HG03378 (cell line): ENCODE results near the gene CTNND2.
A peak's percentile ranks its signal among the peaks of the same experiment; 100 is the strongest.
"Not testable (repeated sequence)": the region's sequence is repeated elsewhere in the genome, so short reads cannot be mapped to it uniquely, and the experiment has no call there.

ENCODE experiments used
- ATAC-seq: cut with Tn5 transposase; IDR thresholded peaks from one replicate; pipeline ENCODE4 v1.9.1; 2021; ENCODE audit warnings: mild to moderate bottlenecking, moderate library complexity; ENCODE audit not compliant: unreplicated experiment

CTNND2 gene

GRCh38 chr5:11143456-11144267 lies 760.6 kb downstream of the CTNND2 start:
- ATAC-seq: peak; percentile 73

- no peak for ATAC-seq
These were observed 764.9 kb downstream of the CTNND2 start for GRCh38 chr5:11139217-11139865.

- no peak for ATAC-seq
These were observed 774.1 kb downstream of the CTNND2 start for GRCh38 chr5:11130131-11130530.

- no peak for ATAC-seq
These were observed 776.2 kb downstream of the CTNND2 start for GRCh38 chr5:11128021-11128420.

- no peak for ATAC-seq
These were observed 777.4 kb downstream of the CTNND2 start for GRCh38 chr5:11126844-11127243.

- ATAC-seq: no peak
These were observed 782.4 kb downstream of the CTNND2 start for GRCh38 chr5:11121885-11122284.

- ATAC-seq: no peak
These were observed 794.1 kb downstream of the CTNND2 start for GRCh38 chr5:11110128-11110527.

- no peak for ATAC-seq
These were observed 798.5 kb downstream of the CTNND2 start for GRCh38 chr5:11105696-11106095.

- no peak for ATAC-seq
These were observed 799.6 kb downstream of the CTNND2 start for GRCh38 chr5:11104651-11105112.

- no peak for ATAC-seq
These were observed 800.0 kb downstream of the CTNND2 start for GRCh38 chr5:11104210-11104609.

- no peak for ATAC-seq
These were observed 820.1 kb downstream of the CTNND2 start for GRCh38 chr5:11084111-11084510.

- ATAC-seq: no peak
These were observed 821.8 kb downstream of the CTNND2 start for GRCh38 chr5:11082404-11082945.

GRCh38 chr5:11076945-11077613 lies 827.2 kb downstream of the CTNND2 start:
- ATAC-seq: no peak

- ATAC-seq: no peak
These were observed 829.0 kb downstream of the CTNND2 start for GRCh38 chr5:11075035-11075805.

- ATAC-seq: no peak
These were observed 831.7 kb downstream of the CTNND2 start for GRCh38 chr5:11072568-11072967.

- ATAC-seq: no peak
These were observed 832.2 kb downstream of the CTNND2 start for GRCh38 chr5:11072076-11072475.

GRCh38 chr5:11069041-11069440 lies 835.2 kb downstream of the CTNND2 start:
- ATAC-seq: no peak

GRCh38 chr5:11065723-11066122 lies 838.5 kb downstream of the CTNND2 start:
- not testable (repeated sequence) for ATAC-seq

GRCh38 chr5:11064763-11065450 lies 839.3 kb downstream of the CTNND2 start:
- no peak for ATAC-seq

- ATAC-seq: no peak
These were observed 841.8 kb downstream of the CTNND2 start for GRCh38 chr5:11062397-11062796.
